ENCODE data around the gene HDGF. TPM values are rescaled to one million over a fixed set of nuclear protein-coding genes. Genes with fewer than 3 reads are reported as not detected.
A peak's percentile ranks its signal among the peaks of the same experiment; 100 is the strongest.

Gene HDGF
- total RNA-seq, 1 donor from 2014 or later = 280 TPM

GRCh38 chr1:156772728-156773497, 21.4 kb upstream of the HDGF start:
- TF ChIP-seq CTCF (IDR thresholded peaks at IDR 0.05; ENCODE audit: unreplicated experiment) = no peak
- peaks cover 45% of the 10 kb centered on the region for H3K4me1 Mint-ChIP-seq (ENCODE audit: low read depth)
- H3K27me3 Mint-ChIP-seq = no peaks in the 10 kb centered on the region
- no peak for DNase-seq (ENCODE audit: low spot score, unreplicated experiment)
- peak overlapping the region; percentile 9 for H3K27ac Mint-ChIP-seq
- peaks cover 14% of the 10 kb centered on the region for H3K36me3 Mint-ChIP-seq (ENCODE audit: insufficient read depth)
- no peaks in the 10 kb centered on the region for H3K9me3 Mint-ChIP-seq (ENCODE audit: low read depth)
- H3K4me3 Mint-ChIP-seq (ENCODE audit: low read depth) = peak overlapping the region; percentile 5

- no peak for DNase-seq (ENCODE audit: low spot score, unreplicated experiment)
- H3K4me3 Mint-ChIP-seq (ENCODE audit: low read depth) = no peak overlapping the region
- no peaks in the 10 kb centered on the region for H3K27me3 Mint-ChIP-seq
- TF ChIP-seq CTCF (IDR thresholded peaks at IDR 0.05; ENCODE audit: unreplicated experiment) = no peak
- no peak overlapping the region for H3K27ac Mint-ChIP-seq
- H3K36me3 Mint-ChIP-seq (ENCODE audit: insufficient read depth) = peaks cover 14% of the 10 kb centered on the region
- no peaks in the 10 kb centered on the region for H3K9me3 Mint-ChIP-seq (ENCODE audit: low read depth)
- H3K4me1 Mint-ChIP-seq (ENCODE audit: low read depth) = peaks cover 44% of the 10 kb centered on the region
Observed at GRCh38 chr1:156772222-156772621, 20.7 kb upstream of the HDGF start.

GRCh38 chr1:156768610-156769295, 17.3 kb upstream of the HDGF start:
- H3K27ac Mint-ChIP-seq = peak overlapping the region; percentile 89

GRCh38 chr1:156767879-156768604, 16.6 kb upstream of the HDGF start:
- H3K4me1 Mint-ChIP-seq (ENCODE audit: low read depth) = peaks cover 41% of the 10 kb centered on the region
- peak overlapping the region; percentile 89 for H3K27ac Mint-ChIP-seq
- no peaks in the 10 kb centered on the region for H3K27me3 Mint-ChIP-seq
- DNase-seq (ENCODE audit: low spot score, unreplicated experiment) = no peak
- no peak overlapping the region for H3K4me3 Mint-ChIP-seq (ENCODE audit: low read depth)
- no peak for TF ChIP-seq CTCF (IDR thresholded peaks at IDR 0.05; ENCODE audit: unreplicated experiment)
- H3K36me3 Mint-ChIP-seq (ENCODE audit: insufficient read depth) = peaks cover 7% of the 10 kb centered on the region
- H3K9me3 Mint-ChIP-seq (ENCODE audit: low read depth) = no peaks in the 10 kb centered on the region

More at GRCh38 chr1:156768610-156769295, 17.3 kb upstream of the HDGF start:
- peaks cover 11% of the 10 kb centered on the region for H3K36me3 Mint-ChIP-seq (ENCODE audit: insufficient read depth)
- TF ChIP-seq CTCF (IDR thresholded peaks at IDR 0.05; ENCODE audit: unreplicated experiment) = no peak
- peaks cover 48% of the 10 kb centered on the region for H3K4me1 Mint-ChIP-seq (ENCODE audit: low read depth)
- no peaks in the 10 kb centered on the region for H3K27me3 Mint-ChIP-seq
- H3K4me3 Mint-ChIP-seq (ENCODE audit: low read depth) = no peak overlapping the region
- no peaks in the 10 kb centered on the region for H3K9me3 Mint-ChIP-seq (ENCODE audit: low read depth)
- DNase-seq (ENCODE audit: low spot score, unreplicated experiment) = no peak
